Activated CD4-positive, alpha-beta T cell treated with anti-CD3 and anti-CD28 coated beads for 36 hours (primary cell): Measurements from ENCODE around the gene HDDC3. TPM values are rescaled to one million over a fixed set of nuclear protein-coding genes. Genes with fewer than 3 reads are reported as not detected.

Experiments
- ATAC-seq: fragments of 200-7000 bp; cut with Tn5 transposase; one replicate; pipeline ENCODE4 v1.10.0; 2021; ENCODE audit warnings: mild to moderate bottlenecking, moderate library complexity
- CTCF ChIA-PET: fragments of 350-600 bp; sonication (Branson Sonifier 250); formaldehyde crosslinking; loops from one replicate; lab custom pipeline; 2021; ENCODE audit warnings: antibody characterized with exemption; lab: Charles Lee
- POLR2A ChIA-PET: fragments of 350-600 bp; sonication (Branson Sonifier 250); formaldehyde crosslinking; loops from one replicate; lab custom pipeline; 2021; ENCODE audit warnings: antibody characterized with exemption, inconsistent platforms; lab: Charles Lee
- DNase-seq: peaks from one replicate; pipeline ENCODE4 v3.0.0-alpha.2; 2020
- H3K27ac Mint-ChIP-seq: one replicate; pipeline ENCODE4 v1.8.0; 2021; ENCODE audit warnings: mixed read lengths
- H3K27me3 Mint-ChIP-seq: one replicate; pipeline ENCODE4 v1.8.0; 2021; ENCODE audit warnings: mixed read lengths
- H3K36me3 Mint-ChIP-seq: one replicate; pipeline ENCODE4 v1.8.0; 2021; ENCODE audit warnings: low read depth, mixed read lengths
- H3K4me1 Mint-ChIP-seq: one replicate; pipeline ENCODE4 v1.8.0; 2021; ENCODE audit warnings: mixed read lengths
- H3K4me3 Mint-ChIP-seq: one replicate; pipeline ENCODE4 v1.8.0; 2021; ENCODE audit warnings: mild to moderate bottlenecking, moderate library complexity, mixed read lengths
- H3K9me3 Mint-ChIP-seq: one replicate; pipeline ENCODE4 v1.8.0; 2021; ENCODE audit warnings: low read depth, mixed read lengths
- intact Hi-C, 2 experiments: fragments of 100-400 bp; cut with DNase I in 1 of 2; cut with micrococcal nuclease in 1 of 2; formaldehyde crosslinking; loops; one replicate each; pipeline versions ENCODE4 v1.14.2 to v1.15.1; 2022 to 2024; cut with DNase I, micrococcal nuclease
- total RNA-seq, 2 experiments: library from RNA; stranded (reverse); gene quantifications; one replicate each; pipeline ENCODE4 v1.2.3, GENCODE V29; 2021

Gene HDDC3
- total RNA-seq, 2 experiments from 2014 or later = 34.2 to 41.2 TPM

- H3K27ac Mint-ChIP-seq = no peak overlapping the region
- H3K27me3 Mint-ChIP-seq = no peaks in the 10 kb centered on the region
- POLR2A ChIA-PET = no interaction called here
- intact Hi-C loops = no loop called here
- CTCF ChIA-PET = no interaction called here
- DNase-seq = no peak
- H3K4me1 Mint-ChIP-seq = no peaks in the 10 kb centered on the region
- no peaks in the 10 kb centered on the region for H3K9me3 Mint-ChIP-seq
- no peak overlapping the region for H3K4me3 Mint-ChIP-seq
- H3K36me3 Mint-ChIP-seq = peaks cover 5% of the 10 kb centered on the region
- ATAC-seq = no peak
Observed at GRCh38 chr15:90891346-90891949, 40.9 kb downstream of the HDDC3 start.

GRCh38 chr15:90890839-90891238 lies 41.5 kb downstream of the HDDC3 start:
- Mint-ChIP-seq H3K36me3 (peaks cover 5% of the 10 kb centered on the region), H3K4me1 (peaks cover 2% of the 10 kb centered on the region), H3K27ac (no peak overlapping the region), H3K9me3 (no peaks in the 10 kb centered on the region), H3K4me3 (no peak overlapping the region), H3K27me3 (no peaks in the 10 kb centered on the region)
- POLR2A ChIA-PET = no interaction called here
- intact Hi-C loops = no loop called here
- ATAC-seq = no peak
- no peak for DNase-seq
- CTCF ChIA-PET = no interaction called here

- Mint-ChIP-seq H3K4me3 (no peak overlapping the region), H3K4me1 (peaks cover 11% of the 10 kb centered on the region), H3K36me3 (peaks cover 5% of the 10 kb centered on the region), H3K9me3 (no peaks in the 10 kb centered on the region), H3K27ac (no peak overlapping the region), H3K27me3 (peaks cover 2% of the 10 kb centered on the region)
- intact Hi-C loops = loop anchor here (5.0 to 10.0 kb wide), 2 partner anchors 195 to 228 kb away; no protein-coding TSS in a partner anchor
- POLR2A ChIA-PET = no interaction called here
- ATAC-seq = no peak
- no peak for DNase-seq
- CTCF ChIA-PET = interaction anchor here (0.8 to 1.7 kb wide), 4 partner anchors 13 to 588 kb away, joined by 3 to 6 read pairs (median 3); partner anchors contain the start of gene MAN2A2
Observed at GRCh38 chr15:90889736-90890456, 42.5 kb downstream of the HDDC3 start.

DNA sequence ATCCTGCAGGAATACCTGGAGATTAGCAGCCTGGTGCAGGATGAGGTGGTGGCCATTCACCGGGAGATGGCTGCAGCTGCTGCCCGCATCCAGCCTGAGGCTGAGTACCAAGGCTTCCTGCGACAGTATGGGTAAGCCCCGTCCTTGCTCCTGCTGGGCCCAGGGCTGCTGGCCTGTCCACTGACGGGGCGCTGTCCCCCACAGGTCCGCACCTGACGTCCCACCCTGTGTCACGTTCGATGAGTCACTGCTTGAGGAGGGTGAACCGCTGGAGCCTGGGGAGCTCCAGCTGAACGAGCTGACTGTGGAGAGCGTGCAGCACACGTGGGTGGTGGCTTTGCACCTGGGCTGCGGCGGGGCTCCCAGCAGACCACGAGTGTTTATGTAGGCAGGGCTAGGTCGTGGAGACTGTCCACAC lies 43.0 kb downstream of the HDDC3 start:
- Mint-ChIP-seq H3K4me1 (peaks cover 12% of the 10 kb centered on the region), H3K27me3 (peaks cover 3% of the 10 kb centered on the region), H3K36me3 (peaks cover 5% of the 10 kb centered on the region), H3K27ac (no peak overlapping the region), H3K4me3 (no peak overlapping the region), H3K9me3 (no peaks in the 10 kb centered on the region)
- ATAC-seq (no peak), DNase-seq (no peak)
- ChIA-PET CTCF (interaction anchor here (0.8 to 1.7 kb wide), 4 partner anchors 13 to 588 kb away, joined by 3 to 6 read pairs (median 3); partner anchors contain the start of gene MAN2A2), POLR2A (no interaction called here)
- intact Hi-C loops = loop anchor here (5.0 to 10.0 kb wide), 2 partner anchors 195 to 227 kb away; no protein-coding TSS in a partner anchor

GRCh38 chr15:90887037-90887481 lies 45.3 kb downstream of the HDDC3 start:
- Mint-ChIP-seq H3K27ac (no peak overlapping the region), H3K4me1 (peaks cover 12% of the 10 kb centered on the region), H3K27me3 (peaks cover 3% of the 10 kb centered on the region), H3K36me3 (peaks cover 11% of the 10 kb centered on the region), H3K4me3 (no peak overlapping the region), H3K9me3 (no peaks in the 10 kb centered on the region)
- intact Hi-C loops = loop anchor here (2.0 to 10.0 kb wide), 3 partner anchors 192 to 566 kb away; no protein-coding TSS in a partner anchor
- DNase-seq (no peak), ATAC-seq (no peak)
- POLR2A ChIA-PET = no interaction called here
- CTCF ChIA-PET = interaction anchor here (0.9 to 3.3 kb wide), 19 partner anchors 8 to 568 kb away, joined by 3 to 31 read pairs (median 5); partner anchors contain the start of genes BLM, HDDC3 and UNC45A

DNA sequence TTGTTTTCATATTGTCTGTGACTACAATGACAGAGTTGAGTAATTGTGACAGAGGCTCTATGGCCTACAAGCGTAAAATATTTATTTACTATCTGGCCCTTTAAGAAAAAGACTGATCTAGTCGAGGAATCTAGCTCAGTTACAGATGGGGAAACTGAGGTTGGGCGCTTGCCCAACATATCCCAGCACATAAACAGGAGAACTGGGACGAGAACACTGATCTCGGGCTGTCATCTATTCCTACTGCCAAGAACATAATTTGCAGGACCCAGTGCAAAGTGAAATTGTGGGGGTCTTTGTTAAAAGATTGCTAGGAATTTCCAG lies 46.1 kb downstream of the HDDC3 start:
- ATAC-seq (no peak), DNase-seq (no peak)
- no peak overlapping the region for H3K4me3 Mint-ChIP-seq
- no peaks in the 10 kb centered on the region for H3K9me3 Mint-ChIP-seq
- ChIA-PET CTCF (interaction anchor here (0.6 to 3.3 kb wide), 51 partner anchors 9 to 567 kb away, joined by 3 to 31 read pairs (median 4); partner anchors contain the start of genes BLM, HDDC3 and UNC45A), POLR2A (interaction anchor here (1.0 to 1.1 kb wide), 2 partner anchors 8 to 17 kb away, joined by 4 to 5 read pairs; no protein-coding TSS in a partner anchor)
- H3K27ac Mint-ChIP-seq = peak overlapping the region; percentile 31
- peaks cover 12% of the 10 kb centered on the region for H3K36me3 Mint-ChIP-seq
- peaks cover 12% of the 10 kb centered on the region for H3K4me1 Mint-ChIP-seq
- intact Hi-C loops = loop anchor here (1.0 to 10.0 kb wide), 7 partner anchors 68 to 565 kb away; partner anchors contain the start of gene BLM (in 1 of the 2)
- peaks cover 3% of the 10 kb centered on the region for H3K27me3 Mint-ChIP-seq

- Mint-ChIP-seq H3K36me3 (peaks cover 14% of the 10 kb centered on the region), H3K27me3 (peaks cover 3% of the 10 kb centered on the region), H3K4me1 (peaks cover 12% of the 10 kb centered on the region), H3K4me3 (no peak overlapping the region), H3K27ac (peak overlapping the region; percentile 51), H3K9me3 (no peaks in the 10 kb centered on the region)
- peak; percentile 43 for ATAC-seq
- DNase-seq = peak; percentile 90
- intact Hi-C loops = loop anchor here (1.0 to 10.0 kb wide), 8 partner anchors 67 to 565 kb away; partner anchors contain the start of gene BLM (in 1 of the 2)
- POLR2A ChIA-PET = interaction anchor here (0.7 to 1.1 kb wide), 4 partner anchors 9 to 169 kb away, joined by 3 to 5 read pairs (median 4); partner anchors contain the start of genes BLM and MAN2A2
- CTCF ChIA-PET = interaction anchor here (0.6 to 3.3 kb wide), 65 partner anchors 9 to 566 kb away, joined by 3 to 31 read pairs (median 4); partner anchors contain the start of genes BLM, HDDC3 and UNC45A
Observed at GRCh38 chr15:90885432-90886290, 46.7 kb downstream of the HDDC3 start.

- Mint-ChIP-seq H3K9me3 (no peaks in the 10 kb centered on the region), H3K27ac (peak overlapping the region; percentile 51), H3K4me3 (no peak overlapping the region), H3K36me3 (peaks cover 18% of the 10 kb centered on the region), H3K27me3 (peaks cover 3% of the 10 kb centered on the region), H3K4me1 (peaks cover 12% of the 10 kb centered on the region)
- intact Hi-C loops = loop anchor here (2.0 to 10.0 kb wide), 3 partner anchors 78 to 223 kb away; no protein-coding TSS in a partner anchor
- ChIA-PET POLR2A (interaction anchor here (0.7 to 1.1 kb wide), 3 partner anchors 15 to 168 kb away, joined by 3 to 5 read pairs (median 3); partner anchors contain the start of genes BLM and MAN2A2), CTCF (interaction anchor here (0.5 to 3.3 kb wide), 31 partner anchors 10 to 564 kb away, joined by 3 to 31 read pairs (median 5); partner anchors contain the start of genes BLM, HDDC3, MAN2A2 and UNC45A)
- ATAC-seq (peak; percentile 9), DNase-seq (no peak)
Observed at GRCh38 chr15:90884719-90885431, 47.5 kb downstream of the HDDC3 start.

GRCh38 chr15:90883976-90884718 lies 48.2 kb downstream of the HDDC3 start, which contains the start of gene FES:
TSS of gene FES (plus strand) at chr15:90884504. CDS start at chr15:90885046, 542 bp downstream.
- Mint-ChIP-seq H3K27me3 (peaks cover 3% of the 10 kb centered on the region), H3K9me3 (no peaks in the 10 kb centered on the region), H3K36me3 (peaks cover 24% of the 10 kb centered on the region), H3K27ac (peak within 1 kb of the TSS; percentile 51), H3K4me3 (no peak within 1 kb of the TSS), H3K4me1 (peaks cover 12% of the 10 kb centered on the region)
- CTCF ChIA-PET = interaction anchor here (0.5 to 3.3 kb wide), 8 partner anchors 19 to 236 kb away, joined by 3 to 31 read pairs (median 5); partner anchors contain the start of genes HDDC3, MAN2A2 and UNC45A
- POLR2A ChIA-PET = no interaction called here
- peak; percentile 44 for DNase-seq
- intact Hi-C loops = loop anchor here (2.0 to 10.0 kb wide), 2 partner anchors 77 to 189 kb away; no protein-coding TSS in a partner anchor
- peak; percentile 9 for ATAC-seq
